C4-2B (cell line): ENCODE results near the gene FBXO42.

Experiments
- H3K27ac ChIP-seq: fragments of 450-650 bp; 2 replicates; pipeline ENCODE4 v1.5.1; 2017
- ZFX ChIP-seq: fragments of 450-650 bp; IDR thresholded peaks from 2 replicates; pipeline ENCODE4 v1.6.1; 2017
- TF ChIP-seq, protein P1 (sequence below): fragments of 450-650 bp; conservative IDR thresholded peaks from 2 replicates; pipeline ENCODE4 v1.5.1; 2017; ENCODE audit warnings: mild to moderate bottlenecking

Gene FBXO42

DNA sequence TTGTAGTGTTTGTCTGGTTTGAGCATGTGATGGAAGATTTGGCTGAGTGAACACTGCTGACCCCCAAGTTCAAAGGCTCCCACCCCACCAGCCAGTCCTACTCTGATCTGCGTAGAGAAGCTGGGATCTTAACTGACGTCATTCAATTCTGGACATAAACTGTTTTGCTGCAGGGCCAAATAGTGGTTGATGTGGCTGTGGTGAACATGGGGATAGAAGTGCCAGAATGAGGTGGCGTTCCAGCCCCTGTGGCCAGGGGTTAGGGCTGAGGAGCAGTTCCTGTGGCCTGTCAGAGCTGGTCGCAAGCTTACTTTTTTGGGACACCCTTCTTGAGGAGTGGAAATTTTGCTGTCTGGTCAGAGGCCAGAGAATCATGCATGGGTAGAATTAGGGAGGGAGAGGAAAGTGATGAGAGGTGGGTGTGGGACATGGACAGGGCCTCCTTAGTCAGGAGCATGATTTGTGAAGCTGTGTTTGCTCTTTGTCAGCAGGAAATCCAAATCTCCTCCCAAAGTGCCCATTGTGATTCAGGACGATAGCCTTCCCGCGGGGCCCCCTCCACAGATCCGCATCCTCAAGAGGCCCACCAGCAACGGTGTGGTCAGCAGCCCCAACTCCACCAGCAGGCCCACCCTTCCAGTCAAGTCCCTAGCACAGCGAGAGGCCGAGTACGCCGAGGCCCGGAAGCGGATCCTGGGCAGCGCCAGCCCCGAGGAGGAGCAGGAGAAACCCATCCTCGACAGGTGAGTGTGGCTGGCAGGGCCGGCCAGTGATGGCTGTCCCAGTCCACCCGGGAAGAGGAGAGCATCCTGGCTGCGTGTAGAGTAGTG is 40.7 kb upstream of the FBXO42 start:
- TF ChIP-seq ZFX: no peak
- TF ChIP-seq, protein P1, sequence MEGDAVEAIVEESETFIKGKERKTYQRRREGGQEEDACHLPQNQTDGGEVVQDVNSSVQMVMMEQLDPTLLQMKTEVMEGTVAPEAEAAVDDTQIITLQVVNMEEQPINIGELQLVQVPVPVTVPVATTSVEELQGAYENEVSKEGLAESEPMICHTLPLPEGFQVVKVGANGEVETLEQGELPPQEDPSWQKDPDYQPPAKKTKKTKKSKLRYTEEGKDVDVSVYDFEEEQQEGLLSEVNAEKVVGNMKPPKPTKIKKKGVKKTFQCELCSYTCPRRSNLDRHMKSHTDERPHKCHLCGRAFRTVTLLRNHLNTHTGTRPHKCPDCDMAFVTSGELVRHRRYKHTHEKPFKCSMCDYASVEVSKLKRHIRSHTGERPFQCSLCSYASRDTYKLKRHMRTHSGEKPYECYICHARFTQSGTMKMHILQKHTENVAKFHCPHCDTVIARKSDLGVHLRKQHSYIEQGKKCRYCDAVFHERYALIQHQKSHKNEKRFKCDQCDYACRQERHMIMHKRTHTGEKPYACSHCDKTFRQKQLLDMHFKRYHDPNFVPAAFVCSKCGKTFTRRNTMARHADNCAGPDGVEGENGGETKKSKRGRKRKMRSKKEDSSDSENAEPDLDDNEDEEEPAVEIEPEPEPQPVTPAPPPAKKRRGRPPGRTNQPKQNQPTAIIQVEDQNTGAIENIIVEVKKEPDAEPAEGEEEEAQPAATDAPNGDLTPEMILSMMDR: no peak
- H3K27ac ChIP-seq: no peak overlapping the region

DNA sequence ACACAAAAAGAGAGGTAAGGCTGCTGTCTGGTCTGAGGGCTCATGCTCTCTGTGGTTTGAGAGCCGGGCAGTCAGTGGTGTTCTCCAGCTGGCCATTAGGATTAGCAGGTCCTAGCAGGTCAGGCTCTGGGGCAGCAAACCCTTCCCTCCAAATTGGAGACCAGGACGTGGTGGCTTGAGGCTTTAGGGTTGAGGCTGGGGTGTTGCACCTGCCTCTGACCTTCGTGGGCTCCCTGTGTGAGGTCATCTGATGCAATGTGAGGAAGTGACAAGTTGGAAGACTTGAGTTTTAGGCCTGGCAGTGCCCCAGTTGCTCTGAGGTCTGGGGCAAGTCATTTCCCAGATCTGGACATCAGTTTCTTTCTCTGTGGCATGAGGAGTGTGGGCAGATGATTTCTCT is 39.1 kb upstream of the FBXO42 start:
- no peak for TF ChIP-seq ZFX
- TF ChIP-seq, protein P1: no peak
- H3K27ac ChIP-seq: no peak overlapping the region

DNA sequence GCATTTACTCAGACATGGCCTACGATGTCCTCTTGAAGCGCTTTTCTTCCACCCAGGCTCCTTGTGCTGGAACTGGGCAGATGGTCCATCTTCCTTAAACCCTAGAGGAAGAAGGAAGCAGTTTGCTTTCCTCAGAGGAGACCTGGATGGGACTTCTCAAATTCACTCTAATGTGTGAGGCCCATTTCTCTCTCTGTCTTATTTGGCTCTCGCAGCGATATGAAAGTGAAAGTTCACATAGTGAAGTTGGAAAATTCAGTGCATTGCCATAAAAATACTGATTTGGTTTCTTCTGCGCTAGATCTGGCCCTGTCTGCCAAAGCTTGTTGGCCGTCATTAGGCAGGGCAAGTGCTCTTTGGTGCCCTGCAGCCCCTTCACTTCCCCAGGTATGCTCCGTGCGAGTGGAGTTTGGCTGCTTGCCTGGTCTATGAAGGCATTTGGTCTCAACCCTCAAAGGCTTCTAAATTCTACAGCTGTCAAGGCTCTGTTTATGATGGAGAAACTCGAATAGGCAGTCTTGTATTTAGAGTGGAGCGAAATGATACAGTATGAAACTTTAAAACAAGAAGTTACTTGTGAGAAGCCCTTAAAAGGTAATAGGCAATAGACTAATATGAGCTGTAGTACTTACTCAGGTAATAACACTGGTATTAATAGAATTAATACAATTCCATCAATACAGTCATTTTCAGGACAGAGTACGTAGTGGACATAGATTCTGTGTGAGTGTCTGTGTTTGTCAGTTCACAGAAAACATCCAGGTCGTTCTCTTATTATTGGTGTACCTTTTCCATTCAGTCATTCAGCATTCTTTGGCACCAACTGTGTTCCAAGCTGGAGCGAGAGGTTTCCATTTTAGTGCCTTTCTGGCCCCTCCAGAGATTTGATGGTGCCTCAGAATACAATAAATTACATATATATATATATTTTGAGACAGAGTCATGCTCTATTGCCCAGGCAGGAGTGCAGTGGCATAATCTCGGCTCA is 35.2 kb upstream of the FBXO42 start:
- H3K27ac ChIP-seq: no peak overlapping the region
- TF ChIP-seq ZFX: no peak
- TF ChIP-seq, protein P1: no peak

DNA sequence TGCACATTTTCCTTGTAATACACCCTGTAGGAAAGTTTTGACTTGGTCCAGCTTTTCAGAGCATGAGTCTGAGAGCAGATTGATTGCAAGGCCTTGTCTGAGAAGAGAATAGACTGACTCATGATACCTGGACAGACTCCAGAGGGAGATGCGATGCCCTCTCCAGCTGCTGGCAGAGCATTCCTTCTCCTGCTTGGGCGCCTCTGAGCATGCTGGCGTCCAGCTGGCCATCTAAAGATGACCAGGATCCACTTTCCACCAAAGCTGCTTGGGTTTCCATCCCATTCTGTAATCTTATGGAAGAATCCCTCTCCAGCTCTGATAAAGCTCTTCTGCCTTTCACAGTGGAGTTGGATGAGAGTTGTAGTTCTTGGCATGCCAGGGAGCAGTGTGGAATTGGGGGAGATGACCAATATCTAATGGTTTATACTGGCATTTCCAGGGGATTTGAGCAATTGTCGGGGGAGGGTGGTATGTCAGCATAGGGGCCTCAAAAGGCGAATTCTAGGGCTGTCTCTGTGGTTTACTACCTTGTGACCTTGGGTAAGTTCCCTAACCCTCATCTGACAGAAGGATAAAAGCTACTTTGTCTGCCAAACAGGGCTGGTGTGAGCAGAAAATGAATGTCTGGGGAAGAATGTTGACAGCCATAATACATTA is 34.3 kb upstream of the FBXO42 start:
- TF ChIP-seq, protein P1: no peak
- TF ChIP-seq ZFX: no peak
- peak overlapping the region; percentile 52 for H3K27ac ChIP-seq

DNA sequence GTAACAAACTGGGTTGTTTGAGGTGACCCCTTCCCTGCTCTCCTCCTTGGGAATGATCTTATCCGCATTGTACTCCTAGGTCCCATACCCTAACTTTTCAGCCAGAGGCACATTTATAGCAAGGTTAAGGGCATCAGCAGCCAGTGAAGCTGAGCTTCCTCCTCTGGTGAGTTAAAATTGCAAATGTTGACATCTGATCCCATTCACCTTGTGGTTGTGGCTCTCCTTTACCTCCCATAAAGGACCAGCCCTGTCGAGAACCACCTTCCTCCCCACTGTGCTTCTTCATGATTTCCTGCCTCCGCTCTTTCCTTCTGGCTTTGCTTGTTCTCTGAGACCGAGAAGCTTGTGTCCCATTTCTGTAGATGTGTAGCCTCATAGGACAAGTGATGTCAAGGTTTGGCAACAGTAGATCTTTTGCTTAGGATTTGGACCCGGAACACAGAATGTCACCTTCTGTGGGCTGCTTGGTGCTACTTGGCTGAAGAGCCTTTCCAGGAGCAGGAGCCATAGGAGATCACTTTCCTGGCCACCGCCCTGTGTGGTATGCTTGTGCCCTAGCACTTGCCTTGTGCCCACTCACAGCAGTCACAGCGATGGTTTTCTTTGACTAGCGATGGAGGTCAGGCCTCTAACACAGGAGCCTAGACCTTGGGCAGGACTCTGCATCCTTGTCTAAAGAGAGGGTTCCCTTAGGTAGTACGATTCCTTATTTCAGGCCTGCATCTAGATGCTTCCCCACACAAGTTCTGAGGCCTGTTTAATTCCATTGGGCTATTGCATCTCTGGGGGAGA is 33.6 kb upstream of the FBXO42 start:
- H3K27ac ChIP-seq: peak overlapping the region; percentile 52
- no peak for TF ChIP-seq ZFX
- TF ChIP-seq, protein P1: no peak

DNA sequence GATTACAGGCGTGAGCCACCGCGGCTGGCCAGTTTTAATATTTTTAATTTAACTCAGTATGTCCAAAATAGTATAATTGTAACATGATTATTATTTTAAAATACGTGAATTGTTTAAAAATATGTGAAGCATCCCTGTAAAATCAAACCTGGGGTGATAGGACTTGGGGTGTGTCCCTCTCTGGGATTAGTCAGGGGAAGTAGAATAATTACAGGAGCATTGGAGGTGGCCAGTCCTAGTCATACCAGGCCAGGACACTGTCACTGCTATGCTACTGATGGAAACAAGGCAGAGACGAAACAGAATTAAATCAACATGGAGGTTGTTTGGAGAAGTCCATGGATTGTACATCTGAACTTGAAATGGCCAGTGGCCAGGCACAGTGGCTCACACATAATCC is 31.6 kb upstream of the FBXO42 start:
- H3K27ac ChIP-seq: no peak overlapping the region

More for the DNA sequence above, 31.6 kb upstream of the FBXO42 start:
- TF ChIP-seq ZFX: no peak
- TF ChIP-seq, protein P1: no peak
